ENCODE data around the gene THTPA. TPM values are rescaled to one million over a fixed set of nuclear protein-coding genes. Genes with fewer than 3 reads are reported as not detected.

Gene THTPA
- total RNA-seq, 8 experiments from 2014 or later = 10.4 to 30.8 (median 14.9) TPM

GRCh38 chr14:23537351-23538049 lies 18.6 kb upstream of the THTPA start:
- 19 to 100% (median 59%) methylated on average over 1 to 7 of the region's 13 CpGs; no CpG with 5 or more reads in 3 of the 10 experiments for WGBS, 10 experiments
- Histone ChIP-seq H3K27ac (peak overlapping the region; percentile 86 to 90), H3K4me1 (replicated peaks in 1 of 2) (peaks cover 29% of the 10 kb centered on the region in 2 donors), H3K4me3 (peak overlapping the region in 1 of 5 donors; percentile 5)
- peak; percentile 44 to 88 (median 63) for ATAC-seq (replicated peaks in 6 of 8)
- in situ Hi-C loops (cut with MboI; ENCODE audit: low pct_unique_long_range_greater_than_20kb in 2 of 9, low sequenced_read_pairs in 9 of 9, unreplicated experiment in 9 of 9) = no loop called here

DNA sequence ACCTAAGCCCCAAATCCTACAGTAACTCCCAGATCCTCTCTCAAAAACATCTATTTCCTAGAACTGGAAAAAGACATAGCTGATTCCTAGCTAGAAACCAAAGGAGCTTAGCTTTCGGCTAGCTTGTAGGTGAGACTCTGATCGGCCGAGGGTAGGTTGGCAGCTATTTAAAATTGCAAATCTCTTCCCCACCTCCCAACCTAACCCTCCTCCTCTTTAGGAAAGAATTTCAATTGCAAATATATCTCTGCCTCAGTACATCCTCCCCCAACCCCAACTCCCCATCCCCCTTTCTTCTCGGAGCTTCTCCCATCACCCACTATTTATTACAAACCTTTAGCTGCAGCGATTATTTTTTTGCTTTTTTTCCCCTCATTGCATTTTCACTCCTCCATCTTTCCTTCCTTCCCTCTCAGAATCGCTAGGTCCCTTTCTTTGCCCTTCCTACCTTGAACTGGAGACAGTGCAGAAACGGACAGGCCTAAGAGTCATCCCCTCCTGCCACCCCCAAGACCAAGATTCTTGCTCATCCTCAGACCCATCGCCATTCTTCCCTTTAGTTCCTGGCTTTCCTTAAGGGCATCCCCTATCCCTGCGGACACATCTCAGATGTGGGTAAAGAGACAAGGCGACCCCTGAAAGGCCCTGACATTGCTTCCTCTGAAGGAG lies 17.9 kb upstream of the THTPA start:
- peak in 6 of 8 experiments; percentile 8 to 34 (median 12) for ATAC-seq (replicated peaks in 6 of 8)
- 0 to 40% (median 28%) methylated on average over 1 to 4 of the region's 10 CpGs; no CpG with 5 or more reads in 3 of the 10 experiments for WGBS, 10 experiments

DNA sequence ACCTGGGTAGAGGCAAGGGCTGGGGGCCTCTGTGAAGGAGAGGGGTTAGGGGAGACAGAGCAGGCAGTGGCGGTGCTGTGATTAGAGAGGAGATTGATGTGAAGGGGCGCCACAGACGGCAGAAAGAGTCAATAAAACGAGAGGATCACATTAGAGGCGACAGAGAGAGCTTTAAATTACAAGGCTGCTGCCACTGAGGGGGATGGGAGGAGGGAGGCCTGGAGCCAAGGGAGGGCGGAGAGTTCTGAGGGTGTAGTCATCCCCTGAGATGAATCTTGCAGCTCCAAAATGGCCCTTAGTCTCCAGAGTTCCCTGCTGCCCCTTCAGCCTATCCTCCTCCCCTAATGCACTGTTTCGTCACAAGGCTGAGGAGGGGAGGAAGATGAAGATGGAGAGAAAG lies 17.3 kb upstream of the THTPA start:
- in situ Hi-C loops (cut with MboI; ENCODE audit: low pct_unique_long_range_greater_than_20kb in 2 of 9, low sequenced_read_pairs in 9 of 9, unreplicated experiment in 9 of 9) = no loop called here
- H3K4me3 ChIP-seq = no peak overlapping the region
- peak overlapping the region; percentile 86 to 90 for H3K27ac ChIP-seq
- WGBS, 10 experiments = 0 to 60% (median 16%) methylated on average over 1 to 5 of the region's 7 CpGs; no CpG with 5 or more reads in 7 of the 10 experiments
- H3K4me1 ChIP-seq (replicated peaks in 1 of 2) = peaks cover 29% of the 10 kb centered on the region in 2 donors
- peak; percentile 44 to 93 (median 90) for ATAC-seq (replicated peaks in 6 of 8)

More for the DNA sequence above, 17.9 kb upstream of the THTPA start:
- in situ Hi-C loops (cut with MboI; ENCODE audit: low pct_unique_long_range_greater_than_20kb in 2 of 9, low sequenced_read_pairs in 9 of 9, unreplicated experiment in 9 of 9) = no loop called here
- peaks cover 29% of the 10 kb centered on the region in 2 donors for H3K4me1 ChIP-seq (replicated peaks in 1 of 2)
- H3K4me3 ChIP-seq = peak overlapping the region in 1 of 5 donors; percentile 5
- peak overlapping the region; percentile 86 to 90 for H3K27ac ChIP-seq

GRCh38 chr14:23539248-23540140 lies 16.6 kb upstream of the THTPA start:
- 0 to 45% (median 27%) methylated on average over 2 to 6 of the region's 10 CpGs for WGBS, 10 experiments
- ATAC-seq (replicated peaks in 6 of 8) = peak in 7 of 8 experiments; percentile 9 to 48 (median 38)
- no peak overlapping the region for H3K4me3 ChIP-seq
- H3K4me1 ChIP-seq (replicated peaks in 1 of 2) = peaks cover 31 to 32% of the 10 kb centered on the region in 2 donors
- in situ Hi-C loops (cut with MboI; ENCODE audit: low pct_unique_long_range_greater_than_20kb in 2 of 9, low sequenced_read_pairs in 9 of 9, unreplicated experiment in 9 of 9) = no loop called here
- H3K27ac ChIP-seq = peak overlapping the region; percentile 64 to 90

DNA sequence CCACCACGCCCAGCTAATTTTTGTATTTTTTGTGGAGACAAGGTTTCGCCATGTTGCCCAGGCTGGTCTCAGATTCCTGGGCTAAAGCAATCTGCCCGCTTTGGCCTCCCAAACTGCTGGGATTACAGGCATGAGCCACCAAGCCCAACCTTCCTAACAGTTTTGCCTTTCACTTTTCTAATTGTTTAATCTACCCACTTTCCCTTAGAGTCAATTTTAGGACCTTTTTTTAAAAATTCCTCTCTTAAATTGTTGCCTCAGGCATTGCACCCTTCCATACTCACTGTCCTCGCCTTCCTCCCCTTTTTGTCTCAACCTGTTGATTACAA lies 16.0 kb upstream of the THTPA start:
- Histone ChIP-seq H3K27ac (no peak overlapping the region), H3K4me3 (no peak overlapping the region), H3K4me1 (replicated peaks in 1 of 2) (peaks cover 37 to 38% of the 10 kb centered on the region in 2 donors)
- ATAC-seq (replicated peaks in 6 of 8) = no peak
- WGBS, 10 experiments = 41 to 100% (median 88%) methylated on average over 1 to 4 of the region's 4 CpGs; no CpG with 5 or more reads in 3 of the 10 experiments
- in situ Hi-C loops (cut with MboI; ENCODE audit: low pct_unique_long_range_greater_than_20kb in 2 of 9, low sequenced_read_pairs in 9 of 9, unreplicated experiment in 9 of 9) = no loop called here

DNA sequence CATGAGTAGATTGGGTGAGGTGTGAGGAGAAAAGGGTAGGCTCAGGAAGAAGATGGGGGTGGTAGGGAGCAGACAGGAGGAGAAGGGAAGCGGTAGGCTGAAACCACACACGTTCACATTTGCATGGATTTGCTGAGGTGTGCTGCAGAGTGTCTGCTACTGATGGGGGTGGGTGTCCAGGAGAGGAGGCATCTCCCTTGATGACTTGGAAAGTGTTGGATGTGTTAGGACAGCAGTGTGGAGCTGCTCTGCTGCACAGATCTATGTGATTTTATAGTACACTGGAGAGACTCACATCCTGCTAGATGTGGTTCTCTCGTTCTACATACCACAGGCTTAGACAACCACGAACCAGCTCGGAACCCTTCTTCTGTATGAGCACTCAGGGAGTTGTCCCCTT lies 13.8 kb upstream of the THTPA start:
- H3K4me1 ChIP-seq (replicated peaks in 1 of 2) = peaks cover 56% of the 10 kb centered on the region in 2 donors
- in situ Hi-C loops (cut with MboI; ENCODE audit: low pct_unique_long_range_greater_than_20kb in 2 of 9, low sequenced_read_pairs in 9 of 9, unreplicated experiment in 9 of 9) = no loop called here
- no peak overlapping the region for H3K27ac ChIP-seq
- WGBS, 10 experiments = 69 to 100% (median 80%) methylated on average over 1 to 3 of the region's 5 CpGs; no CpG with 5 or more reads in 3 of the 10 experiments
- ATAC-seq (replicated peaks in 6 of 8) = no peak
- no peak overlapping the region for H3K4me3 ChIP-seq

DNA sequence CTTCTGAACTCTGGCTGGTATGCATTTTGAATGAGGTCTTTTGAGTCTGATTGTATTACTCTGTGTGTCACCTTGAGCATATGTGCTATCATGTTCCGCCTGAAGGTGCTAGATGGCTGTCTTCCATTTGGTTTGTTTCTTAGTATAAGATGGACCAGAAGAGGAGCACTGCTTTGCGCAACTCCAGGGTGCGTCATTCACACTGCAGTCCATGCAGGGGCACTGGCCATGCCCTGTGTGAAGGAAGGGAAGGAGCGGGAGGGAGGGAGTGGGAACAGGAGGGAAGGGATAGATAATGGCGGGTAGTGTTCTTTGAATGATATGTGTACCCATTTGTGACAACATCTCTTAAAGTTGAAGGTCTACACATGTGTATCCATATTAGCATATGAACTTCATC lies 12.7 kb upstream of the THTPA start:
- no peak for ATAC-seq (replicated peaks in 6 of 8)
- no peak overlapping the region for H3K4me3 ChIP-seq
- no peak overlapping the region for H3K27ac ChIP-seq
- H3K4me1 ChIP-seq (replicated peaks in 1 of 2) = peaks cover 56% of the 10 kb centered on the region in 2 donors
- in situ Hi-C loops (cut with MboI; ENCODE audit: low pct_unique_long_range_greater_than_20kb in 2 of 9, low sequenced_read_pairs in 9 of 9, unreplicated experiment in 9 of 9) = no loop called here
- WGBS, 10 experiments = 80 to 100% (median 100%) methylated on average over 1 to 2 of the region's 5 CpGs; no CpG with 5 or more reads in 2 of the 10 experiments

GRCh38 chr14:23544511-23545447 lies 11.3 kb upstream of the THTPA start:
- in situ Hi-C loops (cut with MboI; ENCODE audit: low pct_unique_long_range_greater_than_20kb in 2 of 9, low sequenced_read_pairs in 9 of 9, unreplicated experiment in 9 of 9) = no loop called here
- peak; percentile 20 to 75 (median 58) for ATAC-seq (replicated peaks in 6 of 8)
- Histone ChIP-seq H3K27ac (peak overlapping the region; percentile 21 to 67), H3K4me1 (replicated peaks in 1 of 2) (peaks cover 56 to 58% of the 10 kb centered on the region in 2 donors), H3K4me3 (no peak overlapping the region)
- 7 to 63% (median 39%) methylated on average over 3 to 13 of the region's 25 CpGs; no CpG with 5 or more reads in 1 of the 10 experiments for WGBS, 10 experiments

DNA sequence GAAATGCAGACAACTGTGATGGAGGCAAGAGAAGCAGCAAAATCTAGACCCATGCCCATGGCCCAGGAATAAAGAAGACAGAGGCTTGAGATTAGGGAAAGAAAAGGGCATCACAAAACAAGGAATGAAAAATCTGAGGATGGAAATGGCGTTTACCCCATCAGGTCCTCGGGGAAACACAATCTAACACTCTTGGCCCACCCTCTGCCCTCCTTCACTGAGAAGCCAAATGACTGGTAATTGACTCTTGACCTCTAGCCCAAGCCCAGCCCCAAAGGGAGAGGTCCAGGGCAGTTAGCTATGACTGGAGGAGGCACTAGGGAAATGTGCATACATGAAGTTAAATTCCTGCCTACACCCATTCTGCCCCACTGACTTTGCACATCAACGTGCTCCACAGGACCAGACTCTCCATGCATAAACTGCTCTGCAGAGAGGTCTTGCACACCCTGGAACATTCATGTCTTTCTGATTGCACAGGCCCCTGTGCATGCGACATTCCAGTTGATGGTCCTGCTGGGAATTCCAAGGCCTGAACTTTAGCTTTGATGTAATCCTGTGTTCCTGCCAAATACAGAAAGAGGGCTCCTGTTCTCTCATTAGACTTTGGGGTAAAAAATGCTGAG lies 10.2 kb upstream of the THTPA start:
- WGBS, 10 experiments = 0 to 80% (median 4%) methylated on average over 1 to 4 of the region's 4 CpGs; no CpG with 5 or more reads in 5 of the 10 experiments
- no peak overlapping the region for H3K4me3 ChIP-seq
- no peak overlapping the region for H3K27ac ChIP-seq
- ATAC-seq (replicated peaks in 6 of 8) = peak in 3 of 8 experiments; percentile 63 to 76 (median 75)
- in situ Hi-C loops (cut with MboI; ENCODE audit: low pct_unique_long_range_greater_than_20kb in 2 of 9, low sequenced_read_pairs in 9 of 9, unreplicated experiment in 9 of 9) = no loop called here
- peaks cover 61% of the 10 kb centered on the region in 2 donors for H3K4me1 ChIP-seq (replicated peaks in 1 of 2)

DNA sequence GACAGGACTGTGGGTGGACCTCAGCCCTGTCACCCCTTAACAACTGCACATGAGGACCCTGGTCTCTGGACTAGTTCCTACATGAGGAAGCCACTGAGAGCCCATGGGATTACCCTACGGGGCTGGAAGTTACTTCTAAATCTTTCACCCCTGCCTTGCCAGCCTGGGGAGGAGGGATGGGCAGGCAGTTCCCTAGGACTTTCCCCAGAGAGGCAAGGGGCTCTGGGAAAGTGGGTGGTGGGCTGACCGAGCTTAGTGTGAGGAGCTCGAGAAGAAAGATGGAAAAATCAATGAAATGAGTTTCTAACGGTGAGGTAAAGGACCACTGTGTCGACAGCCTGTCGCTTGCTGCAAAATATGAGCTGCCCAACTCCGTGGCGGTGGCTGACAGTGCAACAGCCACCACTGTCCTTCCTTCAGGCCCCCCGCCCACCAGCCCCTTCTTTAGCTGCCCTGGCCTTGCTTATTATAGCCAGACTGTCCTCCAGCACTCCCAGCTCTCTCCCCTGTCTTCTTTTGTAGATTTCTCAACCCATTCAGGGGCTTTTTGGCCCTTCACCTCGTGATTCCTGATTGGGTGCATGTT lies 9.5 kb upstream of the THTPA start:
- 37 to 100% (median 71%) methylated on average over 1 to 6 of the region's 10 CpGs; no CpG with 5 or more reads in 3 of the 10 experiments for WGBS, 10 experiments
- Histone ChIP-seq H3K27ac (no peak overlapping the region), H3K4me3 (no peak overlapping the region), H3K4me1 (replicated peaks in 1 of 2) (peaks cover 61% of the 10 kb centered on the region in 2 donors)
- ATAC-seq (replicated peaks in 6 of 8) = no peak
- in situ Hi-C loops (cut with MboI; ENCODE audit: low pct_unique_long_range_greater_than_20kb in 2 of 9, low sequenced_read_pairs in 9 of 9, unreplicated experiment in 9 of 9) = no loop called here

- Histone ChIP-seq H3K4me1 (replicated peaks in 1 of 2) (peaks cover 65% of the 10 kb centered on the region in 2 donors), H3K4me3 (peak overlapping the region in 1 of 5 donors; percentile 8)
These were observed 8.1 kb upstream of the THTPA start for GRCh38 chr14:23547924-23548323.

More at GRCh38 chr14:23547924-23548323, 8.1 kb upstream of the THTPA start:
- in situ Hi-C loops (cut with MboI; ENCODE audit: low pct_unique_long_range_greater_than_20kb in 2 of 9, low sequenced_read_pairs in 9 of 9, unreplicated experiment in 9 of 9) = no loop called here
- WGBS, 10 experiments = 57 to 100% (median 67%) methylated on average over 1 to 2 of the region's 2 CpGs; no CpG with 5 or more reads in 1 of the 10 experiments
- ATAC-seq (replicated peaks in 6 of 8) = no peak
- H3K27ac ChIP-seq = no peak overlapping the region
